Esophagus squamous epithelium (tissue), 5 donors: ENCODE measurements around the gene CDC123. TPM values are rescaled to one million over a fixed set of nuclear protein-coding genes. Genes with fewer than 3 reads are reported as not detected.

Experiments used
- DNase-seq: peaks from one replicate; lab custom pipeline; 2025; lab: John Stamatoyannopoulos, UW
- H3K27ac ChIP-seq, 4 donors: fragments of 200-600 bp; sonication (generic); one replicate each; pipeline ENCODE4 v1.5.1; 2016 to 2019; ENCODE audit warnings: mild to moderate bottlenecking in 1 of 4
- H3K27me3 ChIP-seq, 4 donors: fragments of 200-600 bp; sonication (generic); 1 replicate in 3 of 4; 2 replicates in 1 of 4; pipeline versions ENCODE4 v1.5.1 to v1.6.0; 2017 to 2021; ENCODE audit warnings: antibody characterized with exemption in 1 of 4
- H3K36me3 ChIP-seq, 3 donors: fragments of 200-600 bp; sonication (generic); one replicate each; pipeline ENCODE4 v1.5.1; 2016 to 2019
- H3K4me1 ChIP-seq, 3 donors: fragments of 200-600 bp; sonication (generic); one replicate each; pipeline ENCODE4 v1.5.1; 2017 to 2019
- H3K4me3 ChIP-seq, 4 donors: fragments of 200-600 bp; sonication (generic); 1 replicate in 3 of 4; 2 replicates in 1 of 4; pipeline ENCODE4 v1.5.1; 2016 to 2019; ENCODE audit warnings: mild to moderate bottlenecking in 2 of 4, moderate library complexity in 1 of 4
- H3K9me3 ChIP-seq, 3 donors: fragments of 200-600 bp; sonication (generic); one replicate each; pipeline ENCODE4 v1.5.1; 2016 to 2019
- CTCF ChIP-seq, 6 experiments: fragments of 450-650 bp in 4 of 6; fragments of 200-600 bp in 2 of 6; sonication (generic) in 2 of 6; IDR thresholded peaks; one replicate each; pipeline ENCODE4 v1.5.1; 2016 to 2019; ENCODE audit warnings: antibody characterized with exemption in 6 of 6, mild to moderate bottlenecking in 4 of 6, moderate library complexity in 4 of 6
- POLR2A ChIP-seq, 4 donors: fragments of 450-650 bp; IDR thresholded peaks; one replicate each; pipeline ENCODE4 v1.6.1; 2017; ENCODE audit warnings: antibody characterized with exemption in 4 of 4, mild to moderate bottlenecking in 4 of 4, moderate library complexity in 3 of 4
- WGBS, 2 donors: methylation state at CpG; one replicate each; pipeline ENCODE4 v1.1.5; 2018; 5-methylcytosine and 5-hydroxymethylcytosine counted together
- intact Hi-C: fragments of 100-400 bp; cut with DNase I; formaldehyde crosslinking; loops from one replicate; pipeline ENCODE4 v1.15.0; 2022
- total RNA-seq, 4 donors: library from RNA; depleted of rRNA; stranded (reverse); fragments of >200 nt; gene quantifications; one replicate each; pipeline ENCODE4 v1.1.0, GENCODE V29; 2016
- donor health status: DM: yes; HTN: yes; CAD: no.

CDC123 gene
- total RNA-seq, 4 donors from 2014 or later, result 37.4 to 84.8 (median 80.3) TPM

- H3K27ac ChIP-seq, result no peak overlapping the region
- no peak overlapping the region for H3K4me3 ChIP-seq
- H3K4me1 ChIP-seq, result peaks cover 7 to 31% (median 11%) of the 10 kb centered on the region in 3 donors
- no peak for DNase-seq
- 96 to 97% methylated on average over 10 of the region's 10 CpGs for WGBS, 2 donors
- no peaks in the 10 kb centered on the region for H3K27me3 ChIP-seq
- TF ChIP-seq CTCF (IDR thresholded peaks at IDR 0.05) (no peak), POLR2A (IDR thresholded peaks at IDR 0.05) (no peak)
- intact Hi-C loops, result no loop called here
- no peaks in the 10 kb centered on the region for H3K9me3 ChIP-seq
- H3K36me3 ChIP-seq, result peaks cover 0 to 56% (median 11%) of the 10 kb centered on the region in 3 donors
These were observed 6.6 kb upstream of the CDC123 start for GRCh38 chr10:12189426-12189825.

- 39 to 63% methylated on average over 3 of the region's 3 CpGs for WGBS, 2 donors
- TF ChIP-seq POLR2A (IDR thresholded peaks at IDR 0.05) (no peak), CTCF (IDR thresholded peaks at IDR 0.05) (no peak)
- intact Hi-C loops, result no loop called here
- H3K9me3 ChIP-seq, result no peaks in the 10 kb centered on the region
- H3K27me3 ChIP-seq, result no peaks in the 10 kb centered on the region
- peaks cover 0 to 33% (median 7%) of the 10 kb centered on the region in 3 donors for H3K36me3 ChIP-seq
- H3K27ac ChIP-seq, result no peak overlapping the region
- H3K4me3 ChIP-seq, result no peak overlapping the region
- no peak for DNase-seq
- peaks cover 12 to 43% (median 13%) of the 10 kb centered on the region in 3 donors for H3K4me1 ChIP-seq
These were observed 4.3 kb upstream of the CDC123 start for GRCh38 chr10:12191715-12192114.

- peak overlapping the region in 2 of 4 donors; percentile 7 to 40 for H3K27ac ChIP-seq
- TF ChIP-seq POLR2A (IDR thresholded peaks at IDR 0.05) (no peak), CTCF (IDR thresholded peaks at IDR 0.05) (no peak)
- no peak overlapping the region for H3K4me3 ChIP-seq
- WGBS, 2 donors, result 62 to 73% methylated on average over 5 of the region's 5 CpGs
- peaks cover 0 to 21% (median 0%) of the 10 kb centered on the region in 3 donors for H3K36me3 ChIP-seq
- DNase-seq, result no peak
- H3K27me3 ChIP-seq, result no peaks in the 10 kb centered on the region
- peaks cover 21 to 58% (median 25%) of the 10 kb centered on the region in 3 donors for H3K4me1 ChIP-seq
- H3K9me3 ChIP-seq, result no peaks in the 10 kb centered on the region
- intact Hi-C loops, result no loop called here
These were observed 2.8 kb upstream of the CDC123 start for GRCh38 chr10:12193193-12193592.

GRCh38 chr10:12194752-12195271, 1.2 kb upstream of the CDC123 start:
- H3K27me3 ChIP-seq, result no peaks in the 10 kb centered on the region
- 3 to 7% methylated on average over 27 of the region's 27 CpGs for WGBS, 2 donors
- H3K36me3 ChIP-seq, result peaks cover 0 to 35% (median 0%) of the 10 kb centered on the region in 3 donors
- H3K4me1 ChIP-seq, result peaks cover 21 to 62% (median 28%) of the 10 kb centered on the region in 3 donors
- TF ChIP-seq POLR2A (IDR thresholded peaks at IDR 0.05), result no peak
- TF ChIP-seq CTCF (IDR thresholded peaks at IDR 0.05), result no peak
- H3K27ac ChIP-seq, result peak overlapping the region; percentile 76 to 96 (median 90)
- H3K9me3 ChIP-seq, result no peaks in the 10 kb centered on the region
- peak overlapping the region; percentile 56 to 95 (median 80) for H3K4me3 ChIP-seq
- intact Hi-C loops, result no loop called here
- no peak for DNase-seq

GRCh38 chr10:12195281-12195602, 746 bp upstream of the CDC123 start:
- intact Hi-C loops, result no loop called here
- Histone ChIP-seq H3K4me3 (peak overlapping the region; percentile 56 to 95 (median 80)), H3K9me3 (no peaks in the 10 kb centered on the region), H3K27ac (peak overlapping the region; percentile 76 to 96 (median 90)), H3K4me1 (peaks cover 21 to 62% (median 28%) of the 10 kb centered on the region in 3 donors), H3K36me3 (peaks cover 0 to 39% (median 0%) of the 10 kb centered on the region in 3 donors), H3K27me3 (no peaks in the 10 kb centered on the region)
- WGBS, 2 donors, result 1 to 2% methylated on average over 12 of the region's 12 CpGs
- TF ChIP-seq CTCF (IDR thresholded peaks at IDR 0.05) (no peak), POLR2A (IDR thresholded peaks at IDR 0.05) (no peak)
- DNase-seq, result no peak
